G401 (cell line): ENCODE data around the gene DMKN. TPM values are rescaled to one million over a fixed set of nuclear protein-coding genes. Genes with fewer than 3 reads are reported as not detected.

Source experiments
- DNase-seq: peaks from one replicate; pipeline ENCODE4 v3.0.0-alpha.2; 2015; ENCODE audit warnings: low spot score
- in situ Hi-C: cut with HindIII; loops from 2 replicates; pipeline ENCODE4 v1.10.0; 2016; ENCODE audit warnings: low sequenced_read_pairs, mixed read lengths
- total RNA-seq: library from RNA; depleted of rRNA; stranded (reverse); fragments of >200 nt; shearing (Covaris generic); gene quantifications from 2 replicates; pipeline ENCODE4 v1.2.3, GENCODE V29; 2014; rRNA removed

The DMKN gene
- total RNA-seq, 1 experiment from 2014 or later: 85.4 TPM

DNA sequence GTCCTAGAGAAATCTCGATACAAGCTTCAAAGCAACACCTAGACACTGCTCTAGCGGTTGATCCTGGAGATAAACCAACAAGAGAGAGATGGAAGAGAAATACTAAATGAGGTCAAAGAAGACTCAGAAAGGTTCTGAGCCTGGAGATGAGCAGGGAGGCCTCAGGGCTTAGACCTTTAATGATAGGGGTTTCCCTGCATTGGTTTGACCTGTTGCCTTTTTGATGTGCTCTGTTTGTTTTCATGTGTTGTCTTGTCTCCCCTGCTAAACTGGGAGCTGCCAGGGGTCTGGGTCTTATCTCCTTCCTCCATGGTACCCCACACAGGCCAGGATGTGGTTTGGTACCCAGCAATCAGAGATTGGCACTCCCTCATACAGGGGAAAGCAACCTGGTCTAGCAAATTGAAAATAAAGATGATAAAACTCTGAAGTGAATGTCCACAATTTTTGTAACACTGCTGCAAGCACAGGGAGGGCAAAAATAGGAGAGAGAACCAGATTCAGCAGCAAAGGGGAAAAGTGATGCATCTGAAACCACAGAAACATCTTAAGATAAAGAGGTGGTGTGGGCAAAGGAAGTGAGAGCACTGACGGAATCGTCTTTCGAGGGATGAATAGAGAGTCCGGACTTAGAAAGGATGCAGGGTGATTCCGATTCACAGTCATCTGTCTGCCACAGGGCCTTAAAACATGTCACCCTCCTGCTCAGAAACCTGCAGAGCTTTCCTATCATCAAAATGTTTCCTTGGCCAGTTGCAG is 61.9 kb downstream of the DMKN start:
- in situ Hi-C loops: no loop called here
- no peak for DNase-seq

DNA sequence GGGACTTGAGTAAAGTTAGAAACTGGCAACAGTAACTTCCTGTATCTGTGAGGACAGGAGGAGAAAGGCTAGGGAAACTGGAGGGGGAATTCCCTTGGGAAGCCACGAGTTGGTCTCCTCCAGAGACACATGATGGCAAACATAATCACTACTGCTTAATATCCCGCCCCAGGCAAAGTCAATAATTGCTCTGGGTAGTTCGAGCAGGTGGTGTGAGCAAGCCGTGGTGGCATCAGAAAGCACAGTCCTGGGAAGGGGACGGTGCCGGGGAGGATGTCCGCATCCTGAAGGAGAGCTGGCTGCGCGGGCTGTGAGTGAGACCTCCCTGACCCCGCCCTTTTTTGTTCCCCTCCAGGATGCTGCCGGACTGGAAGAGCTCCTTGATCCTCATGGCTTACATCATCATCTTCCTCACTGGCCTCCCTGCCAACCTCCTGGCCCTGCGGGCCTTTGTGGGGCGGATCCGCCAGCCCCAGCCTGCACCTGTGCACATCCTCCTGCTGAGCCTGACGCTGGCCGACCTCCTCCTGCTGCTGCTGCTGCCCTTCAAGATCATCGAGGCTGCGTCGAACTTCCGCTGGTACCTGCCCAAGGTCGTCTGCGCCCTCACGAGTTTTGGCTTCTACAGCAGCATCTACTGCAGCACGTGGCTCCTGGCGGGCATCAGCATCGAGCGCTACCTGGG is 63.9 kb downstream of the DMKN start:
- in situ Hi-C loops: no loop called here
- DNase-seq: no peak

DNA sequence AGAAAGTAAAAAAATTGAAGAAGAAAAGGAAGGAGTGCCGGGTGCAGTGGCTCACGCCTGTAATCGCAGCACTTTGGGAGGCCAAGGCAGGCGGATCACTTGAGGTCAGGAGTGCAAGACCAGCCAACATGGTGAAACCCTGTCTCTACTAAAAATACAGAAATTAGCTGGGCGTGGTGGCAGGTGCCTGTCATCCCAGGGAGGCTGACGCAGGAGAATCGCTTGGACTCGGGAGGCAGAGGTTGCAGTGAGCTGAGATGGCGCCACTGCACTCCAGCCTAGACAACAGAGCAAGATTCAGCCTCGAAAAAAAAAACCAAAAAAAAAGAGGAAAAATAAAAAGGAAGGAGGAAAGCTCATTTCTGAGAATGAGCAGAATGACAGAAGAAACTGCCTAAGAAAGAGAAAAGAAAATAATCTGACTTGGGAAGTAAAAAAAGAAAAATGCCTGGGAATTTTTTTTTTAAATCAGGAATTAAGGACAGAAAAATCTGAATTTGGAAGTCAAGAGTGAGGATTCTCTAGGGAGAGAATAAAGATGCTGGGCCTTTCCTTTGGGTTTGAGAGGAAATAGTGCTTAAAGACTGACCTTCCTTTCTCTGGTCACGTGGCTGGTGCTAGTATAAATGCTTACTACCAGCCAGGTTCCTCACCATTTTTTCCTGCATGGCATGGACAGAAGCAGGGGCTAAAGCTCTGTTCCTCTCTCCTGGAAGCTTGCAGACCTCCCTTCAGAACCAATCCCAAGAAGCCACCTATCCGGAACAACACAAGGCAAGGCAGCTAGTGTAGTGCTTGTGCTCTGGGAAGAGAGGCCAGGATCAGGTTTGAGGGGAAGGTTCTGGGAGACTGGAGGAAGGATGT is 65.6 kb downstream of the DMKN start, which contains the start of gene FFAR2:
Gene FFAR2 (plus strand): TSS at position 652 of the 864 bp plus-strand sequence. CDS start 1,458 bp downstream, outside the sequence.
- in situ Hi-C loops: no loop called here
- no peak for DNase-seq

Other genes with a start within 250 kb of the DMKN start
- 90.7 and 98.8 TPM in 2 replicates for gene USF2, start 244.7 kb downstream of the DMKN start, total RNA-seq
- gene HAMP, start 231.1 kb downstream of the DMKN start, total RNA-seq: not detected in 2 replicates
- not detected in 2 replicates for gene MAG, start 221.5 kb downstream of the DMKN start, total RNA-seq
- not detected in 2 replicates for gene CD22, start 184.5 kb downstream of the DMKN start, total RNA-seq
- gene FFAR1, start 165.7 kb downstream of the DMKN start, total RNA-seq: not detected in 2 replicates
- not detected in 2 replicates for gene FFAR3, start 155.2 kb downstream of the DMKN start, total RNA-seq
- gene GPR42, start 142.6 kb downstream of the DMKN start, total RNA-seq: not detected in 2 replicates
- gene FFAR2, start 65.4 kb downstream of the DMKN start, total RNA-seq: not detected in 2 replicates
- not detected in 2 replicates for gene KRTDAP, start 23.2 kb downstream of the DMKN start, total RNA-seq
- gene SBSN, start 14.7 kb upstream of the DMKN start, total RNA-seq: not detected in 2 replicates
- 3.2 TPM in 1 of 2 replicates, not detected in the other for gene GAPDHS, start 19.8 kb upstream of the DMKN start, total RNA-seq
- 208 and 254 TPM in 2 replicates for gene TMEM147, start 32.0 kb upstream of the DMKN start, total RNA-seq
- not detected in 2 replicates for gene ATP4A, start 50.0 kb upstream of the DMKN start, total RNA-seq
- gene PMIS2, start 72.5 kb upstream of the DMKN start, total RNA-seq: not detected in 2 replicates
- 21.5 and 32.4 TPM in 2 replicates for gene HAUS5, start 99.1 kb upstream of the DMKN start, total RNA-seq
- gene RBM42, start 115.4 kb upstream of the DMKN start, total RNA-seq: 108 and 119 TPM in 2 replicates
- gene ETV2, start 128.1 kb upstream of the DMKN start, total RNA-seq: not detected in 2 replicates
- 284 and 429 TPM in 2 replicates for gene COX6B1, start 134.7 kb upstream of the DMKN start, total RNA-seq
- gene UPK1A, start 152.9 kb upstream of the DMKN start, total RNA-seq: 0.62 TPM in 1 of 2 replicates, not detected in the other
- 0.17 TPM in 1 of 2 replicates, not detected in the other for gene ZBTB32, start 190.9 kb upstream of the DMKN start, total RNA-seq
- gene KMT2B, start 204.4 kb upstream of the DMKN start, total RNA-seq: 2.5 and 4.6 TPM in 2 replicates
- gene IGFLR1, start 228.8 kb upstream of the DMKN start, total RNA-seq: 4.0 and 9.3 TPM in 2 replicates
- 6.3 and 44.4 TPM in 2 replicates for gene U2AF1L4, start 231.8 kb upstream of the DMKN start, total RNA-seq
- 63.1 and 65.0 TPM in 2 replicates for gene PSENEN, start 232.0 kb upstream of the DMKN start, total RNA-seq
- 0.80 and 9.2 TPM in 2 replicates for gene LIN37, start 234.9 kb upstream of the DMKN start, total RNA-seq
- gene HSPB6, start 243.4 kb upstream of the DMKN start, total RNA-seq: not detected in 2 replicates
- 7.9 and 11.9 TPM in 2 replicates for gene PROSER3, start 244.5 kb upstream of the DMKN start, total RNA-seq